ENCODE results near the gene ARHGAP9.

DNA sequence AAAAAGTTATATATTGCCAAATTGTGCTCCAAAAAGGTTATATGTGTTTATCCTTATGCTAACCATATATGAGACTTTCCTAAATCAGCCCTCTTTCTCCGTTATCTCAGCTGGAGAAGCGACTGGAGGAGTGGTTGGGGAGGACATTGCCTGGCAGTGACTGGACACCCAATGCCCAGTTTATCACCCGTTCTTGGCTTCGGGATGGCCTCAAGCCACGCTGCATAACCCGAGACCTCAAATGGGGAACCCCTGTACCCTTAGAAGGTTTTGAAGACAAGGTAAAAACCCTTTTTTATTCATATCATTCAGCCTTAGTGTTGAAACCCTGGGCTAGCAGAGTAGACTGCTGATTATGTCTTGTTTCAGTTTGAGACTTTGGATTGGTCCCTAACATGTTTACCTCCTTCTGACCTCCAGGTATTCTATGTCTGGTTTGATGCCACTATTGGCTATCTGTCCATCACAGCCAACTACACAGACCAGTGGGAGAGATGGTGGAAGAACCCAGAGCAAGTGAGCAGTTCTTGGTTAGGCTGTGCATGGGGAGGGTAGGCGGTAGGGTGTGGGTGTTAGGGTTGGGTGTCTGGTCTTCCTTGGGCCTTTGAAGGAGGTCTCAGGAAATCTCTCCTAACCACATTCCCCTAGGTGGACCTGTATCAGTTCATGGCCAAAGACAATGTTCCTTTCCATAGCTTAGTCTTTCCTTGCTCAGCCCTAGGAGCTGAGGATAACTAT lies 32.1 kb upstream of the ARHGAP9 start:
- TF ChIP-seq, protein P1, sequence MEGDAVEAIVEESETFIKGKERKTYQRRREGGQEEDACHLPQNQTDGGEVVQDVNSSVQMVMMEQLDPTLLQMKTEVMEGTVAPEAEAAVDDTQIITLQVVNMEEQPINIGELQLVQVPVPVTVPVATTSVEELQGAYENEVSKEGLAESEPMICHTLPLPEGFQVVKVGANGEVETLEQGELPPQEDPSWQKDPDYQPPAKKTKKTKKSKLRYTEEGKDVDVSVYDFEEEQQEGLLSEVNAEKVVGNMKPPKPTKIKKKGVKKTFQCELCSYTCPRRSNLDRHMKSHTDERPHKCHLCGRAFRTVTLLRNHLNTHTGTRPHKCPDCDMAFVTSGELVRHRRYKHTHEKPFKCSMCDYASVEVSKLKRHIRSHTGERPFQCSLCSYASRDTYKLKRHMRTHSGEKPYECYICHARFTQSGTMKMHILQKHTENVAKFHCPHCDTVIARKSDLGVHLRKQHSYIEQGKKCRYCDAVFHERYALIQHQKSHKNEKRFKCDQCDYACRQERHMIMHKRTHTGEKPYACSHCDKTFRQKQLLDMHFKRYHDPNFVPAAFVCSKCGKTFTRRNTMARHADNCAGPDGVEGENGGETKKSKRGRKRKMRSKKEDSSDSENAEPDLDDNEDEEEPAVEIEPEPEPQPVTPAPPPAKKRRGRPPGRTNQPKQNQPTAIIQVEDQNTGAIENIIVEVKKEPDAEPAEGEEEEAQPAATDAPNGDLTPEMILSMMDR (conservative IDR thresholded peaks at IDR 0.05; ENCODE audit: low read depth, low read length), result no peak
- TF ChIP-seq, protein P2, sequence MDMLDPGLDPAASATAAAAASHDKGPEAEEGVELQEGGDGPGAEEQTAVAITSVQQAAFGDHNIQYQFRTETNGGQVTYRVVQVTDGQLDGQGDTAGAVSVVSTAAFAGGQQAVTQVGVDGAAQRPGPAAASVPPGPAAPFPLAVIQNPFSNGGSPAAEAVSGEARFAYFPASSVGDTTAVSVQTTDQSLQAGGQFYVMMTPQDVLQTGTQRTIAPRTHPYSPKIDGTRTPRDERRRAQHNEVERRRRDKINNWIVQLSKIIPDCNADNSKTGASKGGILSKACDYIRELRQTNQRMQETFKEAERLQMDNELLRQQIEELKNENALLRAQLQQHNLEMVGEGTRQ (IDR thresholded peaks at IDR 0.05; ENCODE audit: low read depth, low read length), result no peak
